Upper lobe of left lung (tissue), 6 donors: ENCODE data around the gene KCNC2. TPM values are rescaled to one million over a fixed set of nuclear protein-coding genes. Genes with fewer than 3 reads are reported as not detected.

Source experiments
- ATAC-seq, 2 donors: fragments of 200-7000 bp; cut with Tn5 transposase; one replicate each; pipeline ENCODE4 v1.9.1; 2022; ENCODE audit warnings: mild to moderate bottlenecking in 2 of 2, moderate library complexity in 2 of 2; ENCODE audit not compliant: low FRiP score in 2 of 2
- DNase-seq, 2 donors: peaks; one replicate each; pipeline ENCODE4 v3.0.0-alpha.2; 2019 to 2020
- H3K27ac ChIP-seq, 4 donors: fragments of 200-600 bp; sonication (generic); one replicate each; pipeline ENCODE4 v1.5.1; 2016 to 2019
- H3K27me3 ChIP-seq, 4 donors: fragments of 200-600 bp; sonication (generic); one replicate each; pipeline ENCODE4 v1.5.1; 2017 to 2019
- H3K36me3 ChIP-seq, 4 donors: fragments of 200-600 bp; sonication (generic); one replicate each; pipeline ENCODE4 v1.5.1; 2016 to 2019
- H3K4me1 ChIP-seq, 4 donors: fragments of 200-600 bp; sonication (generic); one replicate each; pipeline ENCODE4 v1.5.1; 2018 to 2019
- H3K4me3 ChIP-seq, 4 donors: fragments of 200-600 bp; sonication (generic); one replicate each; pipeline ENCODE4 v1.5.1; 2017 to 2019; ENCODE audit warnings: mild to moderate bottlenecking in 2 of 4, moderate library complexity in 1 of 4
- H3K9me3 ChIP-seq, 4 donors: fragments of 200-600 bp; sonication (generic); one replicate each; pipeline ENCODE4 v1.5.1; 2018 to 2019
- CTCF ChIP-seq, 6 experiments: fragments of 450-650 bp in 4 of 6; fragments of 200-600 bp in 2 of 6; sonication (generic) in 2 of 6; IDR thresholded peaks; one replicate each; pipeline ENCODE4 v1.5.1; 2016 to 2019; ENCODE audit warnings: antibody characterized with exemption in 6 of 6
- EP300 ChIP-seq, 4 donors: sonication (generic); formaldehyde crosslinking; IDR thresholded peaks; one replicate each; pipeline ENCODE4 v1.5.1; 2017; ENCODE audit warnings: antibody characterized with exemption in 4 of 4, control low read depth in 2 of 4
- POLR2A ChIP-seq, 4 donors: fragments of 450-650 bp; IDR thresholded peaks; one replicate each; pipeline ENCODE4 v1.5.1; 2016 to 2017; ENCODE audit warnings: antibody characterized with exemption in 4 of 4, mild to moderate bottlenecking in 2 of 4
- POLR2AphosphoS5 ChIP-seq, 2 donors: sonication (generic); formaldehyde crosslinking; IDR thresholded peaks; one replicate each; pipeline ENCODE4 v1.5.1; 2017; ENCODE audit warnings: antibody characterized with exemption in 2 of 2
- WGBS, 2 donors: methylation state at CpG; one replicate each; pipeline ENCODE4 v1.1.5; 2017 to 2018; 5-methylcytosine and 5-hydroxymethylcytosine counted together
- total RNA-seq, 6 donors: library from RNA; depleted of rRNA in 4 of 6; stranded (reverse); fragments of >200 nt in 4 of 6; gene quantifications; one replicate each; pipeline versions ENCODE4 v1.1.0 to v1.2.1, GENCODE V29; 2016 to 2021
- donor health status: DM: no; HTN: no; CAD: no; lungs with moderate emphysema.
- donor health status: DM: no; HTN: yes; CAD: no; lungs with severe emphysema.

KCNC2 gene
- total RNA-seq, 6 donors from 2014 or later = not detected

- 78 to 84% methylated on average over 4 of the region's 4 CpGs for WGBS, 2 donors
- Histone ChIP-seq H3K4me3 (no peak overlapping the region), H3K9me3 (no peaks in the 10 kb centered on the region), H3K27me3 (no peaks in the 10 kb centered on the region), H3K27ac (no peak overlapping the region), H3K4me1 (no peaks in the 10 kb centered on the region), H3K36me3 (no peaks in the 10 kb centered on the region)
- ATAC-seq = no peak
- no peak for DNase-seq
- TF ChIP-seq POLR2AphosphoS5 (IDR thresholded peaks at IDR 0.05) (no peak), CTCF (IDR thresholded peaks at IDR 0.05) (no peak), EP300 (IDR thresholded peaks at IDR 0.05) (no peak), POLR2A (IDR thresholded peaks at IDR 0.05) (no peak)
These were observed 168.2 kb downstream of the KCNC2 start for GRCh38 chr12:75041472-75041871.

- ATAC-seq (no peak), DNase-seq (no peak)
- Histone ChIP-seq H3K27ac (no peak overlapping the region), H3K9me3 (peaks cover 13 to 59% (median 33%) of the 10 kb centered on the region in 4 donors), H3K36me3 (no peaks in the 10 kb centered on the region), H3K27me3 (no peaks in the 10 kb centered on the region), H3K4me1 (no peaks in the 10 kb centered on the region), H3K4me3 (no peak overlapping the region)
- WGBS, 2 donors = 76 to 81% methylated on average over 9 of the region's 9 CpGs
- TF ChIP-seq EP300 (IDR thresholded peaks at IDR 0.05) = no peak
- no peak for TF ChIP-seq POLR2AphosphoS5 (IDR thresholded peaks at IDR 0.05)
- TF ChIP-seq CTCF (IDR thresholded peaks at IDR 0.05) = no peak
- TF ChIP-seq POLR2A (IDR thresholded peaks at IDR 0.05) = no peak
These were observed 189.5 kb downstream of the KCNC2 start for GRCh38 chr12:75020068-75020557.

DNA sequence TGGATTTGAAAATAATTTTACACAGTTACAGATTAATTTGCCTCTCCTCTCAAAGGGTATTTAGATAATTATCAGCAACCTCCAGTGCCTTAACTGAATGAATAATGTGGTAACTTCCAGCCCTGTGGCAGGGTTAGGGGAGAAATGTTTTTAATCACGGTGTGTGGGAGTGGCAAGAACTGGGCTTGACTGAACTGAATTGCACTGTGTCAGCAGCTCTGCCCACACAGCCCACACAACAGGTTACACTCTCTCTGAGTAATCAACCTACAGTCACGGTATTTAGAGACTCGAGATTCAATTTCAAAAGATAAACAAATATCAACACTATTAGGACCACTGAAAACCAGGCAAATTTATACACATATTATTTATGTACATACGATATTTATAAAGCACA is 198.5 kb downstream of the KCNC2 start:
- peaks cover 0 to 7% (median under 1%) of the 10 kb centered on the region in 4 donors for H3K9me3 ChIP-seq
- ATAC-seq (no peak), DNase-seq (no peak)
- WGBS, 2 donors = 77 to 79% methylated on average over 4 of the region's 4 CpGs
- H3K4me1 ChIP-seq = no peaks in the 10 kb centered on the region
- no peak overlapping the region for H3K27ac ChIP-seq
- TF ChIP-seq POLR2A (IDR thresholded peaks at IDR 0.05) (no peak), CTCF (IDR thresholded peaks at IDR 0.05) (no peak)
- no peak overlapping the region for H3K4me3 ChIP-seq
- H3K27me3 ChIP-seq = no peaks in the 10 kb centered on the region
- H3K36me3 ChIP-seq = no peaks in the 10 kb centered on the region

GRCh38 chr12:75007133-75007532 is 202.5 kb downstream of the KCNC2 start:
- no peaks in the 10 kb centered on the region for H3K4me1 ChIP-seq
- TF ChIP-seq POLR2A (IDR thresholded peaks at IDR 0.05) (no peak), CTCF (IDR thresholded peaks at IDR 0.05) (no peak), POLR2AphosphoS5 (IDR thresholded peaks at IDR 0.05) (no peak), EP300 (IDR thresholded peaks at IDR 0.05) (no peak)
- DNase-seq = no peak
- H3K36me3 ChIP-seq = no peaks in the 10 kb centered on the region
- ATAC-seq = no peak
- H3K9me3 ChIP-seq = no peaks in the 10 kb centered on the region
- H3K27ac ChIP-seq = no peak overlapping the region
- 69 to 82% methylated on average over 2 of the region's 2 CpGs for WGBS, 2 donors
- H3K27me3 ChIP-seq = no peaks in the 10 kb centered on the region
- H3K4me3 ChIP-seq = no peak overlapping the region

GRCh38 chr12:75000120-75000519 is 209.5 kb downstream of the KCNC2 start:
- Histone ChIP-seq H3K27ac (no peak overlapping the region), H3K36me3 (no peaks in the 10 kb centered on the region), H3K9me3 (no peaks in the 10 kb centered on the region), H3K4me1 (no peaks in the 10 kb centered on the region), H3K27me3 (no peaks in the 10 kb centered on the region), H3K4me3 (no peak overlapping the region)
- TF ChIP-seq POLR2A (IDR thresholded peaks at IDR 0.05) (no peak), CTCF (IDR thresholded peaks at IDR 0.05) (no peak), POLR2AphosphoS5 (IDR thresholded peaks at IDR 0.05) (no peak), EP300 (IDR thresholded peaks at IDR 0.05) (no peak)
- no peak for DNase-seq
- ATAC-seq = no peak
- 35 to 51% methylated on average over 2 of the region's 2 CpGs for WGBS, 2 donors
